ENCODE data around the gene FBXO47.
"Not testable (repeated sequence)": the region's sequence is repeated elsewhere in the genome, so short reads cannot be mapped to it uniquely, and the experiment has no call there.

Gene FBXO47

GRCh38 chr17:38921756-38922411 lies 45.3 kb downstream of the FBXO47 start:
- DNase-seq = no peak

DNA sequence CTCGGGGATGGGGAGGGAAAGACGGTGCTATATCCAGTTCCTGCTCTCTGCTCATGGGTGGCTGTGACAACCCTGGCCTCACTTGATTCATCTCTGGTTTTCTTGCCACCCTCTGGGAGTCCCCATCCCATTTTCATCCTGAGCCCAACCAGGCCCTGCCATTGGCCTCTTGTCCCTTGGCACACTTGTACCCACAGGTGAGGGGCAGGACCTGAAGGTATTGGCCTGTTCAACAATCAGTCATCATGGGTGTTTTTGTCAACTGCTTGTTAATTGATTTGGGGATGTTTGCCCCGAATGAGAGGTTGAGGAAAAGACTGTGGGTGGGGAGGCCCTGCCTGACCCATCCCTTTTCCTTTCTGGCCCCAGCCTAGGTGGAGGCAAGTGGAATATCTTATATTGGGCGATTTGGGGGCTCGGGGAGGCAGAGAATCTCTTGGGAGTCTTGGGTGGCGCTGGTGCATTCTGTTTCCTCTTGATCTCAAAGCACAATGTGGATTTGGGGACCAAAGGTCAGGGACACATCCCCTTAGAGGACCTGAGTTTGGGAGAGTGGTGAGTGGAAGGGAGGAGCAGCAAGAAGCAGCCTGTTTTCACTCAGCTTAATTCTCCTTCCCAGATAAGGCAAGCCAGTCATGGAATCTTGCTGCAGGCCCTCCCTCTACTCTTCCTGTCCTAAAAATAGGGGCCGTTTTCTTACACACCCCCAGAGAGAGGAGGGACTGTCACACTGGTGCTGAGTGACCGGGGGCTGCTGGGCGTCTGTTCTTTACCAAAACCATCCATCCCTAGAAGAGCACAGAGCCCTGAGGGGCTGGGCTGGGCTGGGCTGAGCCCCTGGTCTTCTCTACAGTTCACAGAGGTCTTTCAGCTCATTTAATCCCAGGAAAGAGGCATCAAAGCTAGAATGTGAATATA lies 46.6 kb downstream of the FBXO47 start:
- DNase-seq = no peak

GRCh38 chr17:38919316-38920078 lies 47.7 kb downstream of the FBXO47 start:
- DNase-seq = no peak

GRCh38 chr17:38918916-38919315 lies 48.3 kb downstream of the FBXO47 start:
- no peak for DNase-seq

DNA sequence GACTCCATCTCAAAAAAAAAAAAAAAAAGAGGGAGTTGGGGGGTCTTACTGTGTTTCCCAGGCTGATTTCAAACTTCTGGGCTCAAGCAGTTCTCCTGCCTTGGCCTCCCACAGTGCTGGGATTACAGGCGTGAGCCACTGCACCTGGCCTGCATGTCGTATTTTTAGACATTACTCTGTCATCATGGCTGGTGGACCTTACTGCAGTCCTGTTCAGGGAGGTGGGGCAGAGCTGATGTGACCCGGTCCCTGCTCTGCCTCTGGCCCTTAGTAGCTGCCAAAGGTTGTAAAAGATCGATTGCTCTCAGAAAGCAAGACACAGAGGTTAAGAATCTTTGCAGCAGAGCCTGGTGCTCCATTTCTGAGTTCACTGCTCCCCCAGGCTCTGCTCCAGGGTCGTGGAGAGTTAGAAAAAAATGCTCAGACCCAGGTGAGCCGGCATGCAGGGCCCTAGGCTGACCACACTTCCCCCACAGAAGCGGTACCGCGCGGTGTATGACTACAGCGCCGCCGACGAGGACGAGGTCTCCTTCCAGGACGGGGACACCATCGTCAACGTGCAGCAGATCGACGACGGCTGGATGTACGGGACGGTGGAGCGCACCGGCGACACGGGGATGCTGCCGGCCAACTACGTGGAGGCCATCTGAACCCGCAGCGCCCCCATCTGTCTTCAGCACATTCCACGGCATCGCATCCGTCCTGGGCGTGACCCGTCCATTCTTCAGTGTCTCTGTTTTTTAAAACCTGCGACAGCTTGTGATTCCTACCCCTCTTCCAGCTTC lies 48.9 kb downstream of the FBXO47 start:
- DNase-seq = no peak

DNA sequence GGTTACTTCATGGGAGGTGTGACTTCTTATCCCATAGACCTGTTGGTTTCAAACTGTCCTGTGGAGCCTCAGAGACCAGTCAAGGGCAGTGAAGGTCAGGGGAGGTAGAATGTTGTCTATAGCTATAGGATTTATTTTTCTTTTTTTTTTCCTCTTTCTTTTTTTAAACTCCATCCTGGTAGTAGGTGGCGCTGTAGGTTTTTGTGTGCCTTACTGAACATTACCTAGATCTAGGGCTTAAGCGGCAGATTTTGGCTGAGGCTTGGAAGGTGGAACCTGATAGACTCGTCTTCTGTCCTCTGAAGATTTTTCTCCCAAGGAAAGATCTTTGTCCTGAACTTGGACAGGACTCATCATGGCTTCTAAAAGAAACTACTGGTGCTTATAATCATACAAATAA lies 49.9 kb downstream of the FBXO47 start:
- DNase-seq = no peak

DNA sequence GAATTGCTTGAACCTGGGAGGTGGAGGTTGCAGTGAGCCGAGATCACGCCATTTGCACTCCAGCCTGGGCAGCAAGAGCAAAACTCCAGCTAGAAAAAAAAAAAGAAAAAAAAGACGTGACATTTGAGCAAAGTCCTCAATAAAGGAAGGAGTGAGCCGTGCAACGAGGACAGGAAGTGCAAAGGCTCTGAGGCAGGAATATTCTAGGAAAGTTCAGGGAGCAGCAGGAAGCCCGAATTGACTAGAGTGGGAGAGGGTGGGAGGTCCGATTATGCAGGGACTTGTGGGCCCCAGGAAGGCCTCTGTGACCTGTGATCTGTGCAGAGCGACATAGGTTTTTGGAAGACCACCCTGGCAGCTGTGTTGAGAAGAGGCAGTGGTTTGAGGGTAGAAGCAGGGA lies 50.4 kb downstream of the FBXO47 start:
- DNase-seq = no peak

DNA sequence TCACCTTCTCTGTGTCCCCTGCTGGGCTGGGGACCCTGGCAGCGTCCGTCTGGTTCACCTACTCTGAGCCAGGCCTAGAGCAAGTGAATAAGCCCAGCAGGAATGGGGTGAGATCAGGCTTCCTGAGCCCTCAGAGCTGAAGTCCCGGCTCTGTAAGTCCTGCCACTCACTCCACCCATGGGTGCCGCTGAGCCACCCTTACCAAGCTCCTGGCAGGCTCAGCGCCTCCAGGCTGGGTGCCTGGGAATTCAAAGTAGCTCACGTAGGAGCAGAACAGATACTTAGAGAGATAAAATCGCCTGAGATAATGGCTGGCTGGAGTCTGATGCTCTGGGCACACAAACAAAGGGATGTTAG lies 51.6 kb downstream of the FBXO47 start:
- no peak for DNase-seq

- no peak for DNase-seq
Observed at GRCh38 chr17:38914741-38915638, 52.2 kb downstream of the FBXO47 start.

- no peak for DNase-seq
Observed at GRCh38 chr17:38912221-38912813, 54.9 kb downstream of the FBXO47 start.

- not testable (repeated sequence) for DNase-seq
Observed at GRCh38 chr17:38911731-38912081, 55.5 kb downstream of the FBXO47 start.

DNA sequence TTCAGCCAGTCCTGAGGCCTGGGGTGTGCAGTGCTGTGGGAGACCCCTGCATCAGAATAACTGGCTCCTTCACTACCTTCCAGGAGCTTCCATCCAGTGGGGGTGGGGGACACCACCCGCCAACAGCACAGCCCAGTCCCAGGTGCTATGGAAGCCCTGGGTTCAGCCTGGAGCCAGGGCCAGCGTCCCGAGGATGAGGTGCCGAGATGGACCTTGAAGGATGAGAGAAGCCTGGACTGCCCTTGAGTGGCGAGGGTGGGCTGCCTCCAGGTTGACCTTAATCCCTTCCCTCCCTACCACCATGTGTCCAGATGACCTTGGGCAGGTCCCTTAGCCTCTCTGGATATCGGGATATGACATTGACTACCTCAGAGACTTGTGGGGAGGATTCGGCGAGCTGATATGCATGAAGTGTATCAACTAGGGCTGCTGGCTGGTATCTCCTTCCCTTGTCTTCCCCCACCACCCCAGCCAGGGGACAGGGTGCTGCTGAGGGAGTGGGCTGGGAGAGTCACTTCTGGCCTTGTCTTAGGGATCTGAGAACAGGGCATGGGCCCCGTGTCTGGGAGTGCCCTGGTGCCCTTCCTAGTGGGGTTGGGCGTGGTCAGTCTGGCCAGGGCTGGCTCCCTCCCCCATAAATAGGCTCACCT lies 56.0 kb downstream of the FBXO47 start:
- no peak for DNase-seq

- no peak for DNase-seq
Observed at GRCh38 chr17:38910325-38910724, 56.9 kb downstream of the FBXO47 start.

DNA sequence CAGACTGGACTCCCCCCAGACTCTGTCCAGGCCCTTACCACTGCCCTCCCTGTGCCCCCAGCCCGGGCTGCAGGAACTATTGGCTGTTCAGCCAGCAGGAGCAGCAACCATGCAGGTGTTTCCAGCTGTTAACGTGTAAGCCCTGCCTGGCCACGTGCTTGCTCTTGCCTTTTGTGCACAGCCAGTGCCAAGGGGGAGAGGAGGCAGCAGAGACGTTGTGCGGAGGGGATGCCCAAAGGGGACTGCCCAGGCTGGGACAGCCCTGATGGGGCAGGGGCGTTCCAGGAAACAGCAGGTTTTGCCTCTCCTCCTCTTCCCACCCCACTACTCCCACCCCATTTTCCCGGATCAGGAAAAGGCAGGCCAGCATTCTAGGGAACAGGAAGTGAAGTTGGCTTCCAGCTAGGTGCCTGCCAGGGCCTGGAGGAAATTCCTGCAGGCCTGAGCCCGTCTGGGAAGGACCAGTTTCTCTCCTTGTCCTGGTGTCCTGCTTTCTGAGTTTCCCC lies 58.5 kb downstream of the FBXO47 start:
- DNase-seq = no peak

DNA sequence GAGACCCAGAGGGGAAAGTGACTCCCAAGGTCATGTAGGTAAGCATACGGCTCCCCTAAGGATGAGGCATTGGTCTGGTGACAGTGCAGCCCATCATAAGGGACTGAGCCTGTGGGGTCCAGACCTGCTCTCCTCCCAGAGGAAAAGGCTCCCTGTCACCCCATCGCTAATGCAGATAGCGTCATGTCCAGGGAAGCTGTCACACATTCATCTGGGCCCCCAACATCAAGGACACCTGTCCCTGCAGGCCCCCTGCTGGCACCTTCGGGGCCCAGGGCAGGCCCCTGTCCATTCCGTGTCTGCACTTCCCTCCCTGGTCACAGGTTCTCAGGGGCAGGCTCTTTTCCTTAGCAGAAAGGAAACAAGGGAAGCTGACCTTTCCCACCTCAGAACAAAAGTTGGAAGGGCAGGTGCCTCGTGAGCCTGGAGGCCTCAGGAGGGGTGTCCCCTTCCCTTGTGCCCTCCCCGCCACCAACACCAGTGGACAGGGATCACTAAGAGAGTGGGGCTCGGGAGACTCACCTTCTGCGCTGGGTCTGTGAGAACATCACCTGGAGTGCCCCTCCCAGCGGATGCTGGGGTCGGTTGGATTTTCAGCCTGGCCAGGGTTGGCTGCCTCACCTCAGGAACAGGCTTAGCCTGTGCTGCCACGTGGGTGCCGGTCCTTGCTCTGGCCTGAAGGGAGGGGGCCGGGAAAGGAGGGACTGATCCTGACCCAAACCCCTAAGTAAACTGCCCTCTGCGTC lies 59.1 kb downstream of the FBXO47 start:
- DNase-seq = no peak

DNA sequence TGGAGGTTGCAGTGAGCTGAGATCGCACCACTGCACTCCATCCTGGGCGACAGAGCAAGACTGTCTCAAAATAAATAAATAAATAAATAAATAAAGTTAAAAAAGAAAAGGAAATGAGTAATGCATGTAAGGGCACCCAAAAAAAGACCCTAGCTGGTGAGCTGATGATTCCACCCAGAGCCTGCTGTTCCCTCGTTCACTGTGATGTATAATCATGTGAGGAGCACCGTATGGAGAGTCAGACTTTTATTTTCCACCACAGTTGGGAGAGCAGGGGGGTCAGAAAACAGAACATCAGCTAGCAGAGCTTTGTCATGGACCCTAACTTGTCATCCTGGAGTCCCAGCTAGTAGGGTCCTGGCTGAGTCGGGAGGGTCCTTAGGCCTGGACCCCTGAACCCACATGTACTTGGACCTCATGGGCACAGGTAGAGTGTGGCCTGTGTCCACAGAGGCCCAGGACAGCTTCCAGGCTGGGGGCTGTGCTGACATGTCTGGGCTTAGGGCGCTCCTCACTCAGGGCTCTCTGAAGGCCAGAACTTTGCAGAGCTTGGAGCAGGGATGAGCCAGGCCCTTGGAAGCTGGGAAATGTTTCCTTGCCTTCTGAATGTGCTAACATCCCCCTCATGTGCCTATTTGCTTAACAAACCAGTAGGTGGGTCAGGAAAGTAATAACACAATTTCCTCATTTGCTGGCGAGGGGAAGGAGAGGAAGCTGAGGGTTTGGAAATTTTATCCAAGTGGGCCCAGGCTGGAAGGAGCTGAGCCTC lies 60.6 kb downstream of the FBXO47 start:
- DNase-seq = no peak

DNA sequence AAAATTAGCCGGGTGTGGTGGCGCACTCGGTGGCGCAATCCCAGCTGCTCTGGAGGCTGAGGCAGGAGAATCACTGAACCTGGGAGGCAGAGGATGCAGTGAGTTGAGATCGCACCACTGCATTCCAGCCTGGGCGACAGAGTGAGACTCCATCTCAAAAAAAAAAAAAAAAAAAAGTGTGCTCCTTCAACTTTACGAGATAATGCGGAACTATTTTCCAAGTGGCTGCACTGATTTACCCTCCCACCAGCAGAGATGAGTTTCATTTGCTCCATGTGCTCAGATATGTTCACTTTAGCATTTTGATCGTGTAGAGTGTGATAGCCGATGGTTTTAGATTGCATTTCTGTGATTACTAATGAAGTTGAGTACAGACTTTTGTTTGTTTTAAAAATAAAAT lies 61.8 kb downstream of the FBXO47 start:
- DNase-seq = no peak

- DNase-seq = no peak
Observed at GRCh38 chr17:38904892-38905291, 62.3 kb downstream of the FBXO47 start.

DNA sequence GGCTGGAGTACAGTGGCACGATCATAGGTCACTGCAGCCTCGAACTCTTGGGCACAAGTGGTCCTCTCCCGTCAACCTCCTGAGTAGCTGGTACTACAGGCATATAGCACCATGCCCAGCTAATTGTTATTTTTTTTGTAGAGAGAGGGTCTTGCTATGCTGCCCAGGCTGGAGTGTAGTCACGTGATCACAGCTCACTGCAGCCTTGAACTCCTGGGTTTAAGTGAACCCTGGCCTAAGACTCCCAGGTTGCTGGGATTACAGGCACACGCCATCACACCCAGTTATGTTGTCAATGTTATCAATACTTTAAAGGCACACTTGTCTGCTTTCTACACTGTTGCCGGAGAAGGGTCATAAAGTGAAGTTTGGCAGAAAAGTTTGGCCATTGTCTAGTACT lies 63.8 kb downstream of the FBXO47 start:
- no peak for DNase-seq

Data from hematopoietic multipotent progenitor cell treated with erythropoietin and hydrocortisone succinate and interleukin-3 and kit ligand, for 8 days (in vitro differentiated cells).